ENCODE results near the gene ENPP1. TPM values are rescaled to one million over a fixed set of nuclear protein-coding genes. Genes with fewer than 3 reads are reported as not detected.

The ENPP1 gene
- total RNA-seq, 4 donors from 2014 or later = 7.9 to 35.2 (median 19.2) TPM

- TF ChIP-seq POLR2AphosphoS5 (IDR thresholded peaks at IDR 0.05) = no peak
- TF ChIP-seq CTCF (IDR thresholded peaks at IDR 0.05) = no peak
- TF ChIP-seq POLR2A (IDR thresholded peaks at IDR 0.05; ENCODE audit: low read depth) = no peak
- TF ChIP-seq EP300 (IDR thresholded peaks at IDR 0.05) = no peak
- H3K27ac ChIP-seq (replicated peaks in 1 of 4) = no peak overlapping the region
- peaks cover 4 to 28% (median 9%) of the 10 kb centered on the region in 4 donors for H3K36me3 ChIP-seq
- H3K27me3 ChIP-seq = no peaks in the 10 kb centered on the region
- WGBS = 81% methylated on average over 3 of the region's 3 CpGs
- no peaks in the 10 kb centered on the region for H3K4me1 ChIP-seq
- DNase-seq (ENCODE audit: extremely low spot score) = no peak
- no peaks in the 10 kb centered on the region for H3K9me3 ChIP-seq
- H3K4me3 ChIP-seq = no peak overlapping the region
- intact Hi-C loops (cut with DNase I) = no loop called here
Measured at GRCh38 chr6:131890091-131890490, 82.3 kb downstream of the ENPP1 start.

- no peak for DNase-seq (ENCODE audit: extremely low spot score)
- no peaks in the 10 kb centered on the region for H3K27me3 ChIP-seq
- peaks cover 2 to 26% (median 9%) of the 10 kb centered on the region in 4 donors for H3K36me3 ChIP-seq
- no peak overlapping the region for H3K4me3 ChIP-seq
- WGBS = 76% methylated on average over 1 of the region's 1 CpG
- H3K27ac ChIP-seq (replicated peaks in 1 of 4) = no peak overlapping the region
- peaks cover 0 to 8% (median 3%) of the 10 kb centered on the region in 4 donors for H3K9me3 ChIP-seq
- H3K4me1 ChIP-seq = no peaks in the 10 kb centered on the region
- intact Hi-C loops (cut with DNase I) = no loop called here
- TF ChIP-seq POLR2A (IDR thresholded peaks at IDR 0.05; ENCODE audit: low read depth) (no peak), EP300 (IDR thresholded peaks at IDR 0.05) (no peak), CTCF (IDR thresholded peaks at IDR 0.05) (no peak), POLR2AphosphoS5 (IDR thresholded peaks at IDR 0.05) (no peak)
Measured at GRCh38 chr6:131893198-131893597, 85.4 kb downstream of the ENPP1 start.

DNA sequence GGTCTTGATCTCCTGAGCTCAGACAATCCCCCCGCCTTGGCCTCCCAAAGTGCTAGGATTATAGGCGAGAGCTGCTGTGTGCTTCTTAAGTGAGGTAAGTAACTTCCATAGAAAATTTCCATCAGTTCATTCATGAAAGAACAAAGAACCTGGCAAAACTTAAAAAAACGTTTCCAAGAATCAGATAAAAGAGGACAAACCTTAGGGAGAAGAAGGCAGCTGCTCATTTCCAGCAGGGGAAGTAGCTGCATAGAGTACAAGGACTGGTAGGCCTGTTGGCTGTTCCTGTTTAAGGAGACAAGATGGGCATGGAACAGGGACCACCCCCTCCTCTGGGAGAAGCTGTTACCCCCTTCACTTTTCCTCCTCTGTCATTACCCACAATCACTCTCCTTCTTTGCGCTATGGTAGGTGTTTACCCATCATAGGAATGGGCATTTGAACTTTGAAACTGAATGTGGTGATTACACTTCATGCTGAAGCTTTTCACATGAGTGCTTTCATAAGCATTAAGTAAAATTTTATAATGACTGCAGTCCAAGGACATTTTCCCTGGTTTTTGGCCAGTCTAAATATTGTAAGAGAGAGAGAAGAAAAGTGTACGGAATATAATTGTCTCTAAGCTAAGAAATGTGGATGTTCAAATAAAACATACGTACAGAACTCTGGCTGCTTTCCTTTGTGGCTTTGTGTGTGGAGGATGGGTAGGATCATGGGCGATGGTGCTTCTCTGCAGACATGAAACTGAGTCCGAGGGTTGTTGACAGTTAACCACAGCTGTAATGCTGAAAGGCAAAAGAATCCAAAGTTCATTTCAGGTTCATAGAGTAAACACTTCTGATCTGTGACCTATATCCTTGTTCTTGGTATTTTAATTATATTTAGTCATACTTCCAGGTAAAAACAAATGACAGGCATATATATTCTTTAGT lies 86.9 kb downstream of the ENPP1 start:
- Histone ChIP-seq H3K27ac (replicated peaks in 1 of 4) (no peak overlapping the region), H3K36me3 (peaks cover 0 to 10% (median 4%) of the 10 kb centered on the region in 4 donors), H3K4me3 (no peak overlapping the region), H3K27me3 (no peaks in the 10 kb centered on the region), H3K4me1 (peaks cover 0 to 7% (median 3%) of the 10 kb centered on the region in 4 donors), H3K9me3 (peaks cover 0 to 11% (median 6%) of the 10 kb centered on the region in 4 donors)
- no peak for DNase-seq (ENCODE audit: extremely low spot score)
- intact Hi-C loops (cut with DNase I) = no loop called here
- no peak for TF ChIP-seq CTCF (IDR thresholded peaks at IDR 0.05)
- TF ChIP-seq POLR2A (IDR thresholded peaks at IDR 0.05; ENCODE audit: low read depth) = no peak
- TF ChIP-seq EP300 (IDR thresholded peaks at IDR 0.05) = no peak
- no peak for TF ChIP-seq POLR2AphosphoS5 (IDR thresholded peaks at IDR 0.05)
- 60% methylated on average over 8 of the region's 8 CpGs for WGBS

DNA sequence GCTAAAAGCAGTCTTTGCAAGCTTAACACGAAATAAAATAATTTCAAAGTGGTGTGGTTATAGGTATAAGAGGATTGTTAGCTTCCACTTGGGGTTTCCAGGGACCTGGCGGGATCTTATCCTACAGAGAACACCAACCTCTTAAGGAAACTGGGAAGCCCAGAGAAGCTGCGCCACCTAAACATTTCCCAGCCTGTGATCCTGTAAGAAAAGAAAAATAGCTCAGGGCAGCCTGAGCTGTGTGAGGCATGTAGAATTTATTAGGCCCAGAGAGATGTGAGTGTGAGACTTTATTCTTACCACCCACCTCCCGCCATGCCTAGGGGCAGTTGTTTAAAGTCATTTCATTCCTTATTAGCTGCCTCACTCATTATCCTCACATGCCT lies 89.2 kb downstream of the ENPP1 start:
- H3K36me3 ChIP-seq = no peaks in the 10 kb centered on the region
- intact Hi-C loops (cut with DNase I) = no loop called here
- TF ChIP-seq EP300 (IDR thresholded peaks at IDR 0.05) = no peak
- H3K4me1 ChIP-seq = peaks cover 0 to 7% (median 3%) of the 10 kb centered on the region in 4 donors
- WGBS = 94% methylated on average over 4 of the region's 4 CpGs
- peaks cover 0 to 11% (median 6%) of the 10 kb centered on the region in 4 donors for H3K9me3 ChIP-seq
- no peak overlapping the region for H3K27ac ChIP-seq (replicated peaks in 1 of 4)
- H3K4me3 ChIP-seq = no peak overlapping the region
- H3K27me3 ChIP-seq = no peaks in the 10 kb centered on the region
- no peak for DNase-seq (ENCODE audit: extremely low spot score)

DNA sequence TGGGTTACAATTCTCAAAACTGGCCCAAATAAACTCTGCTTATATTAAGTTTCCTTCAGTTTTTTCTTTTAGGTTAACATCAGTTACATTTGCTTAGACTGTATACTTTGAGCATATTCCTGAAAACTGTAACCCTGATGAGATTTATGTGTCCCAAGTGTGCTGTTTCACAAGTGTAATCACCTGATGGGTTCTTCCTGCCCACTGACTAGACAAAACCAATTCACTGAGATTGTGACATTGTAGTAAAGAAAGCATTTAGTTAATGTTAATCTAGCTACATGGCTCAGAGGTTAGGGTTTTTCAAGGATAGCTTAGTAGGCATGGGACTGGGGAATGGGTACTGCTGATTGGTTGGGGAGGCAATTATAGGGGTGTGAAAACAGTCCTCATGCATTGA lies 89.8 kb downstream of the ENPP1 start:
- Histone ChIP-seq H3K36me3 (no peaks in the 10 kb centered on the region), H3K4me3 (no peak overlapping the region), H3K9me3 (peaks cover 0 to 11% (median 6%) of the 10 kb centered on the region in 4 donors), H3K27me3 (no peaks in the 10 kb centered on the region), H3K4me1 (peaks cover 0 to 7% (median 3%) of the 10 kb centered on the region in 4 donors), H3K27ac (replicated peaks in 1 of 4) (no peak overlapping the region)
- intact Hi-C loops (cut with DNase I) = no loop called here
- TF ChIP-seq POLR2A (IDR thresholded peaks at IDR 0.05; ENCODE audit: low read depth) = no peak
- no peak for TF ChIP-seq CTCF (IDR thresholded peaks at IDR 0.05)
- TF ChIP-seq POLR2AphosphoS5 (IDR thresholded peaks at IDR 0.05) = no peak
- no peak for TF ChIP-seq EP300 (IDR thresholded peaks at IDR 0.05)
- no peak for DNase-seq (ENCODE audit: extremely low spot score)

All from esophagus muscularis mucosa (tissue), 4 donors.